ENCODE data around the gene CHST6.
"Not testable (repeated sequence)": the region's sequence is repeated elsewhere in the genome, so short reads cannot be mapped to it uniquely, and the experiment has no call there.

CHST6 gene

DNA sequence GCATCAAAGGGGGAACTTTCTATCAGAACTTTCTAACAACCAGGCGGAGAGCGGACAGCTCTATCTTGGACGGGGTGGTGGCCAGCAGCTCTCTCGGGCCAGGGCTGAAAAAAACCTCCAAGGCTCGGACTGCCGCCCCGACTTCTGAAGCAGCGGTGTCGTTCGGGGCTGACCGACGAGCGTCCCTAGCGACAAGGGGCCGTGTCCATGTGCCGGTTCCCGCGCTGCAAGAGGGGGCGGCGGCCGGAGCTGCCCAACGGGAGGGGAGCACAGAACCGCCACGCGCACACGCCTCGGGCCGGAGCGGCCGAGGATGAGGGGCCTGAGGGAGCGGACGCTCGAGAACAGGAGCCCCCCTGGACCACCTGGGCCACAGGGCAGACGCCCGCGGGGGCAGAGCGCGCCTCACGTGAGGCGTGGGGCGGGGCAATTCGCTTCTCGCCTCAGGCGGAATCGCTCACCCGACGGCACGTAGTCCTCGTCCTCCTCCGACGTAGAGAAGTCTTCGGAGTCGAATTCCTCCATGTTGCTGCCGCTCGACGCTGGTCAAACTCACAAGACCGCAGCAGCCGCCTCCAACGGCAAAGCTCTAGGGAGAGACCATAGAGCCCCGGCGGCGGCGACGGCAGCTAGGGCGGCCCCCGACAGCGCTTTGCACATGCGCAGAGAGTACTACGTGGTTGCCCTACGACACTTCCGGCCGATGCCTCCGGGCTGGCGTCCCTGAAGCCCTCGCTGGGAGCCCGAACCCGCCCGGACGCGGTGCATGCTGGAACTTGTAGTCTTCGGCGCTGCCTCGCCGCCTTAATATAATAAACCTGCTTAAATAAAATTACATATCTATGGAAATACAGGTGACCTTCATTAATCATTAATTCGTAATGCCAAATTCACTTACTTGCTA is 62.2 kb downstream of the CHST6 start, which contains the start of gene CFDP1:
Gene CFDP1 (minus strand): TSS at position 676 of the 904 bp plus-strand sequence. CDS start 151 bp downstream, at position 525.
- DNase-seq: peak; percentile 90 to 93

DNA sequence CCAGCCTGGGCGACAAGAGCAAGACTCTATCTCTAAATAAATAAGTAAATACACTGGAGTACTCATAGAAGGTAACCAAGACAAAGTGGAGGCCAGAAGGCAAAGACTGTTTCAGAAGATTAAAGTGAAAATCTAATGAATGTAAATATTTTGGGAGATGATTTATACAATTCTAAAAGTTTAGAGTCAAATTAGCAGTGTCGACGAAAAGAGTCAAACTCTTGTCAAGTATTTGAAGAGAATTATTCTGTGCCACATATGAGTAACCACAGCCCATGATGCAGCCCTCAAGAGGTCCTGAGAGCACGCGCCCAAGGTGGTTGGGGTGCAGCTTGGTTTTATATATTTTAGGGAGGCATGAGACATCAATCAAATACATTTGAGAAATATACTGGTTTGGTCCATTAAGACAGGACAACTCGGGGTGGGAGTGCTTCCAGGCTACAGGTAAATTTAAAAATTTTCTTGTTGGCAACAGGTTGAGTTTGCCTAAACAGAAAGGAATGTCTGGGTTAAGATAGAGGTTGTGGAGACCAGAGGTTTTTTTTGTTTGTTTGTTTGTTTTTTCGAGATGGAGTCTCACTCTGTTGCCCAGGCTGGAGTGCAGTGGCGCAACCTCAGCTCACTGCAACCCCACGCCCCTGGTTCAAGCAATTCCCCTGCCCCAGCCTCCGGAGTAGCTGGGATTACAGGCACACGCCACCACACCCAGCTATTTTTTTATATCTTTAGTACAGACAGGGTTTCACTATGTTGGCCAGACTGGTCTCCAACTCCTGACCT is 65.4 kb downstream of the CHST6 start:
- DNase-seq: no peak

DNA sequence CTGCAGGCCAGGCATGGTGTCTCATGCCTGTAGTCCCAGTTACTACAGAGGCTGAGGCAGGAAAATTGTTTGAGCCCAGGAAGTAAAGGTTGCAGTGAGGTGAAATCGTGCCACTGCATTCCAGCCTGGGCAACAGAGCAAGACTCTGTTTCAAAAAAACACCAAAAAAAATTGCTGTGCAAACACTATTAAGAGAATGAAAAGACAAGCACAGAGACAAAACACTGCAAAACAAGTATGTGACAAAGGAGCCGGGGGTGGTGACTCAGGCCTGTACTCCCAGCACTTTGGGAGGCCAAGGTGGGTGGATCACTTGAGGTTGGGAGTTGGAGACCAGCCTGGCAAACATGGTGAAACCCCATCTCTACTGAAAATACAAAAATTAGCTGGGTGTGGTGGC is 68.7 kb downstream of the CHST6 start:
- DNase-seq: not testable (repeated sequence)

DNA sequence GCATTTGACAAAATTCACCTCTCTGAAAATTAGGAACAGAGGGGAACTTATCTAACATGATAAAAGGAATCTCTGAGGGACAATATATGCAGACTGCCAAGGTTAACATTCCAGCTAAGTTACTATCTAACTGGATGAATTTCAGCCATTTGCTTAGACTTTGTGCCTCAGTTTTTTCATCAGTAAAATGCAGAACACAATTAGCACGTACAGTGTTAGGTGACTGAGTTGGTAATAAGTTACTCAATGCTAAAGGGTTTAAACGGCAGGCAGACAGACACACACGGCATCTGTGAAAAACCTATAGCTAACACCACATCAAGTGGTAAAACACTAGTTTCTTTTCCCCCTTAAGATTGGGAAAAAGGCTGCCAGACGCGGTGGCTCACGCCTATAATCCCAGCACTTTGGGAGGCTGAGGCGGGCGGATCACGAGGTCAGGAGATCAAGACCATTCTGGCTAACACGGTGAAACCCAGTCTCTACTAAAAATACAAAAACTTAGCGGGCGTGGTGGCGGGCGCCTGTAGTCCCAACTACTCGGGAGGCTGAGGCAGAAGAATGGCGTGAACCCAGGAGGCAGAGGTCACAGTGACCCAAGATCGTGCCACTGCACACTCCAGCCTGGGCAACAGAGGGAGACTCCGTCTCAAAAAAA is 71.0 kb downstream of the CHST6 start:
- not testable (repeated sequence) for DNase-seq

DNA sequence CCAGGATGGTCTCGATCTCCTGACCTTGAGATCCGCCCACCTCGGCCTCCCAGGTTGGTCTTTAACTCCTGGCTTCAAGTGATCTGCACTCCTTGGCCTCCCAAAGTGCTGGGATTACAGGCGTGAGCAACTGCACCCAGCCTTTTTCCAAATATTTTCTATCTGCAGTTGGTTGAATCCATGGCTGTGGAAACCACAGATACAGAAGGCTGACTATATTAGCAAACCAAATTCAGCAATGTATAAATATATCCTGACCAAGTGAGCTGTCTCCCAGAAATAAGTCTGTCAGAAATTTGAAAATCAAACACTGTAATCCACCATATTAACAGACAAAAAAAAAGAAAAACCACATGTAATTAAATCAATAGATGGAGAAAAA is 71.5 kb downstream of the CHST6 start:
- DNase-seq: no peak

Measured in bone marrow (tissue), 2 donors.